HG03439 (cell line): ENCODE results near the gene IFT122.

ENCODE experiments used
- ATAC-seq: cut with Tn5 transposase; IDR thresholded peaks from one replicate; pipeline ENCODE4 v1.9.1; 2021; ENCODE audit warnings: mild to moderate bottlenecking, moderate library complexity; ENCODE audit not compliant: unreplicated experiment

Gene IFT122

DNA sequence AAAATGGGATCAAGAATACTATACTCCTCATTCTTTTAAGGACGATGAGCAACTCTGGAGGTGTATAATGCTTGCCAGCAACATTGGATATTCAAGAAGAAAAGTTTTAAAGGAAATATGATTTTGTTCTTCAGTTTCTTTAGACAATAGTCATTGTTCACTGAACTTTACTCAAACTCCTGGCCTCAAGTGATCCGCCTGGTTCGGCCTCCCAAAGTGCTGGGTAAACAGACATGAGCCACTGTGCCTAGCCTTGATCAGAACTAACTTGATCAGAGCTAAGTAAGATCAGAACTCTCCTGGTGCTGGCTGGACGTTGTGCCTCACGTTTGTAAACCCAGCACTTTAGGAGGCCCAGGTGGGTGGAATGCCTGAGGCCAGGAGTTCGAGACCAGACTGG lies 24.2 kb upstream of the IFT122 start:
- no peak for ATAC-seq

DNA sequence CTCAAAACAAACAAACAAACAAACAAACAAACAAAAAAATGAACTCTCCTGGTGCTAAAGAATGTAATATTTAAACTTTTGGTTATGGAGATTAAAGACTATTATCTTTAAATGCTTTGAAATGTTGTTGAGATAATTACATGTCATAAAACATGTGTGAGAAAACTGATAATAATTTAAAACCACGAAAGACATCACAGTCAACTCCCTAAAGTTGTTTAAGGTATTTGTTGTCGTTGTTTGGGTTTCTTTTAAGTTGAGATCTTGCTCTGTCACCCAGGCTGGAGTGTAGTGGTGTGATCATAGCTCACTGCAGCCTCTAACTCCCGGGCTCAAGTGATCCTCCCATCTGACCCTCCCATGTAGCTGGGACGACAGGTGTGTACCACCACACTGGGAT lies 23.6 kb upstream of the IFT122 start:
- no peak for ATAC-seq

DNA sequence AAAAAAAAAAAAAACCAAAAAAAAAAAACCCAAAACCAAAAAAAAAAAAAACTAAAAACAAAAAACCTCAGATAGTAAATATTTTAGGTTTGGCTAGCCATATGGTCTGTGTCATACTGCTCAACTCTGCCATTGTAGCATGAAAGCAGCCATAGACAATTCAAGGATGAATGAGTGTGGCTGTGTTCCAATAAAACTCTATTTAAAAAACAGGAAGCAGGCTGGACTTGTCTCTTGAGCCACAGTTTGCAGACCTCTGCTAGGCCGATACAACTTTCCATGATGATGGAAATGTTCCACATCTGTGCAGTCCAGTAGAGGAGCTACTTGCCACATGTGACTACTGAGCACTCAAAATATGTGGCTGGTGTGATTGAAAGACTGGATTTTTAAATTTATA lies 22.7 kb upstream of the IFT122 start:
- ATAC-seq, result no peak

DNA sequence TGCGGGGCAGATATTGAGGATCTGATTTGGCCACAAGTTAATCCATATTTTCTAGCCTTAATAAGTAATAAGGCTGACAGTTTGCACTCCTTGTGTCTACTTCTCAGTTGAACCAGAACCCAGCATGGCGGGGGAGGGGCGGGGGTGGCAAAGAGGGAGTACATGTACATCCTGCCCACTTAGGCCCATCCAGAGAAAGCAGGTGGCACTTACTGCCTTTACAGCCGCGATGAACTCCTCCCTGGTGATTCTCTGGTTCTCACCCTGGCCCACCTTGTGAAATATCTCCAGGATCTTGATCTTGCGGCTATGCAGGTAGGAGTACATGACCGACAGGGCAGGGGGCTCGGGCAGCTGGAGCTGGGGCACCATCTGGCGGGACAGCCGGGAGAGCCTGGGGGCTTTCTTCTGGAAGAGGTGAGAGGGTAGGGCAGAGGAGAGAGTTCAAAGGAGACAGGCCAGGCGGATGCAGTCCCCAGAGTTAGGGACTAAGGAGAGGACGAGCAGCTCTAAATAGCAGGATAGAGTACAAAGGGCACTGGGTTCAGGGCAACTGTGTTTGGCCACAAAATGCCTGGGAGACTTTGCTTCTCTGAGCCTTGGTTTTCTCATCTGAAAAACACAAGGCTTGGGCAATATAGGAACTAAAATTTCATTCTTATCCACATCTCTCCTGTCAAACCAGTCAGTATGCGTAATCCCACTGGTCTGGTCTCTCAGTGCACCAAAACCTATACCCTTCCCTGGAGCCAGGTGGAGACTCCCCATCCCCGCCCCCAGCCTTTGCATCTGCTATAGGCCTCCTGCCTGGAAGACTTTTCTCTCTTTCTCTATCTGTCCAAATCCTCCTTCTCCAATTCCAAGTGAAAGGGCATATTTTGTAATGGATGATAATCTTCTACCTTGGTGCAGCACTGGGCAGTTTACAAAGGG lies 21.7 kb upstream of the IFT122 start:
- no peak for ATAC-seq

DNA sequence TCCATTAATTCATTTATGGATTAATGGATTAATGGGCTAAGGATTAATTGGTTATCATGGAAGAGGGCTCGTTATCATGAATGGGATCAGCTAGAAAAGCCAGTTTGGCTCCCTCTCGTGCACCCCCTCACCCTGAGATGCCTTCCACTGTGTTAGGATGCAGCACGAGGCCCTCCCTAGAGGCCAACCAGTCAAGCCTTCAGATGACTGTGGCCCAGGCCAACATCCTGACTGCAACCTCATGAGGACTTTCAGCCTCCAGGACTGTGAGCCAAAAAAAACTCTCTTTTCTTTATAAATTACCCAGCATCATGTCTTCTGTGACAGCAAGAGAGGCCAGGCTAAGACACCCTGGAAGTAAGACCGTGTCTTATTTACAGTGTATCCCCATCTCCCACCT lies 20.5 kb upstream of the IFT122 start:
- ATAC-seq, result no peak

DNA sequence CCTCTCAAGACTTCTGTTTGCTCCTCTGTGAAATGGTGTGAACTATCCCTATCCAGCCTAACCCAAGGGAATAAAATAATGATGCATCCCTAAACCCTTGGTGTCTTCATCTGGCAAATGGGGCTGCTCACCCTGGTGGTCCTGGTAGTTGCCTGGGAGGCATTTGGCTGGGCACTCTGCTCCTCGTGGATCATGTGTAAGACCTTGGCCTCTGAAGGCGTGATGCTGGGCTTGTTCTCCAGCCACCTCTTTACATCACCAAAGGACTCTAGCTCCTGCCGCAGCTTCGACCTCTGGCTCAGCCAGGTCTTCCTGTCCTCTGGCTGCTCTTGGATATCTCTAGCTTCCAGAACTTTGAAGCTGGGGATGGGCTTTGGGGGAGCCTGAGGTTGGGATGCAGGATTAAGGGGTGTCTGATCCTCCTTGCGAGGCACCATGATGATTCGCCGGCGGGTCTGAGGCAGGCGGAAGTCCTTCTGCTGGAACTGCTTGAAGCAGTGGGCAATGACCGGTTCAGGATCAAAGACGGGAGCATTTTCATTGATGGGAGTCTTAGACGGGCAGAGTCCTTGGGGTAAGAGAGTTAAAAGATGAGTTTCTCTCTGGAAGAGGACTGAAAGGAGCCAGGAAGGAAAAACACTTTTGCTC lies 18.7 kb upstream of the IFT122 start:
- no peak for ATAC-seq

DNA sequence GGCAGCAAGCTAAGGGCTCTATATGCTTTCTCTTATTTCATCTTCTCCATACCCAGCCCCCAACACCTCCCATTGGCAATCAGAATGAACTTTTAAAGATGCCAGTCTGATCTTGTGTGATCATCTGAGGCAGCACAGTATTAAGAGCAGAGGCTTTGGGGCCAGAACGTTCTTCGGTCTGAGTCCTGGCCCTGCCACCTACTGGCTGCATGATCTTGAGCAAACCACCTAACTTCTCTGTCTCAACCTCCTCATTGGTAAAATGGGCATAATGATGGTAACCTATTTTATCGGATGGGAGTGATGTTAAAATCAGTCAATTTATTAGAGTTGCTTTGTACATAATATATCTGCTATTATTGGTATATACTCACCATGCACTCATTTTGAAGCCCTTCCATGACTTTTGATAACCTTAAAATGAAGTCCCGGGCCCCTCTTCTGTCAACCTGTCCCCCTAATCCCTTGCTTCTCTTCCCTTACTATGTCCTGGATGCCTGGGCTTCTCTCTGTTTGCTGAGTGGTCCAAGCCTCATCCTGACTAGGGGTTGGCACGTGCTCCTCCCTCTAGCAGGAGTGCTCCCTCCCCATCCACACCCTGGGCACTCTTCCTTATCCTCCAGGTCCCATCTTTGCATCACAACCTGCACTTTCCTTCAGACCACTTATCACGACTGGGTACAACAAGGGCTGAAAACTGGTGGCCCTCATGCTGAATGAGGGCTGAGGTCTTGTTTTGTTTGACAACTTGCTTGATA lies 17.9 kb upstream of the IFT122 start:
- no peak for ATAC-seq

DNA sequence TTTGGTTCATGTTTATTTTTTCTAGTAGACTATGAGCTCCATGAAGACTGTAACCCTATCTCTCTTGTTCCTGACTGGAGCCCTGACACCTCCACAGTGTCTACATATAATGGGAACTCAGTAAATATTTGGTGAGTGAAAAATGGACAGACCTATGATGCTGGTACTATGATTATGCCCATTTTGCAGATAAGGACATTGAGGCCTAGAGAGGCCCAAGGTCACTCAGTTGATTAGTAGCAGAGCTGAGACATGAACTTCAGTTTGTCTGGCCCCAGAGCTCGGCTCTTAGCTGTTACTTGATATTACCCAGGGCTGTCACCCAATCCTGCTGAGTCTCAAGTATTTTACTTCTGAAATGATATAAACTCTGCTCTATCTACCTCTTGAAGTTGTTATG lies 17.1 kb upstream of the IFT122 start:
- no peak for ATAC-seq

DNA sequence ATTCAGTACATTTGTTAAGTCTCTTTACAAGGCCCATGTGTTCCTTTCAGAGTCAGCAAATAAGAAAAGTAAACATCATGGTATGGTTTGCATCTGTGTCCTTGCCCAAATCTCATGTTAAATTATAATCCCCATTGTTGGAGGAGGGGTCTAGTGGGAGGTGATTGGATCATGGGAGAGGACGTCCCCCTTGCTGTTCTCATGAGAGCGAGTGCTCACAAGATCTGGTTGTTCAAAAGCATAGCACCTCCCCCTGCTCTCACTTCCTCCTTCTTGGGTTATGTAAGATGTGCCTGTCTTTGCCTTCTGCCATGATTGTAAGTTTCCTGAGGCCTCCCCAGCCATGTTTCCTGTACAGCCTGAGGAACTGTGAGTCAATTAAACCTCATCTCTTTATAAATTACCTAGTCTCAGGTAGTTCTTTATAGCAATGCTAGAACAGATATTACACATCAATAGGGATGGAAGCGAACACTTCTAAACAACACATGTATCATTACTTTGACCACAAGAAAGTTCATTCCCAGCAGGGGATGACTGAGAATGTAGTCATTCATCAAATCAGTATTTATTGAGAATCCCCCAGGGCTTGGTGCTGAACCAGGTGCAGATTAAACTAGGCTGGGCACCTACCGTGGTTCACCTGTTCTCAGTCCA lies 15.7 kb upstream of the IFT122 start:
- peak; percentile 61 for ATAC-seq

DNA sequence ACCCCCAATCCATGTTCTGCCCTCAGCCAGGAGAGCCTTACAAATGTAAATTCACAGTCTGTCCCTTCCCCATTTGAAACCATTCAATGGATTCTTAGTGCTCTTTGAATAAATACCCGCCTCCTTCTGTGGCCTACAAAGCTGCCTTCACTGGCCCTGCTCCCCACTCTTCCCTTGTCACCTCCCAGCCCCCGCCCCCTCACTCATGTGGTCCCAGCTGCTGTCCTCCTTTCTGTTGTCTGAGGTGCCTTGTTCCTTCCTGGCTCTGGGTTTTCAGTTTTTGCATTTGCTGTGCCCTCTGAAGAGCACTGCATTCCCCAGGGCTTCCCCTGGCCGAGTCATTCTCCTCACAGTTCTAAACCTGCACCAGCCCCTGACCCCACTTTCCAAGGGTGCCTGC lies 14.8 kb upstream of the IFT122 start:
- ATAC-seq, result no peak

DNA sequence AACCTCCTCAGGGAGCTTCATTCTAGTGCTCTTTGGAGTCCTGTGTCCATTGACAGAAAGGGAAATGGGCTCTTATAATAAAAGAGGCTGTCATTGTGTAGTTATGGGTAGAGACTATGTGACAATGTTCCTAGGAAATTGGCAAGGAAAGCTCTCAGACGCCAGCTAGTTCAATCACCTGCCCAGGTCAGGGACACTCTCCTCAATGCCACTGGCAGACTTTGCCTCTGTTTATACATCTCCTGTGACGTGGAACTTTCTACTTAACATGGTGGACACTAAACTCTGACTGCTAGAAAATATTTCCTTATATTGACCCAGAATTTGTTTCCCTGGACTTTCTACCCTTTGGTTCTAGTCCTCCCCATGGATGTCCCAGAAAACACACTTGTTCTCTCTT lies 14.4 kb upstream of the IFT122 start:
- no peak for ATAC-seq

DNA sequence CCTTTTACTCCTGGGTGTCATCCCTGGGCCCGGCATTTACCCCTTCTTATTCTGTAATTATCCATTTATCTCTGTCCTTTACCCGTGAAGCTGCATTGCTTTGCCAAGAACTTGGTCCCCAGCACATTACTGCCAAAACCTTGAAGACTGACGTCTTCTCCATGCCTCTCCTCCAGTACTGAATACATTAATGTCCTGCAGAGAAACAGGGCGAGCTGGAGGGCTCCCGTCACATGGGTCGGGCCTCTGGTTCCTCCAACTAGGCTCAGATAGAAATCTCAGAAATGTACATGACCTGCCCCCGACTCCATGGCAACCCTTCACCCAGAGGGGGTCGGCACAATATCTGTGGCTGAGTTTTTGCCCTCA lies 12.0 kb upstream of the IFT122 start:
- no peak for ATAC-seq

DNA sequence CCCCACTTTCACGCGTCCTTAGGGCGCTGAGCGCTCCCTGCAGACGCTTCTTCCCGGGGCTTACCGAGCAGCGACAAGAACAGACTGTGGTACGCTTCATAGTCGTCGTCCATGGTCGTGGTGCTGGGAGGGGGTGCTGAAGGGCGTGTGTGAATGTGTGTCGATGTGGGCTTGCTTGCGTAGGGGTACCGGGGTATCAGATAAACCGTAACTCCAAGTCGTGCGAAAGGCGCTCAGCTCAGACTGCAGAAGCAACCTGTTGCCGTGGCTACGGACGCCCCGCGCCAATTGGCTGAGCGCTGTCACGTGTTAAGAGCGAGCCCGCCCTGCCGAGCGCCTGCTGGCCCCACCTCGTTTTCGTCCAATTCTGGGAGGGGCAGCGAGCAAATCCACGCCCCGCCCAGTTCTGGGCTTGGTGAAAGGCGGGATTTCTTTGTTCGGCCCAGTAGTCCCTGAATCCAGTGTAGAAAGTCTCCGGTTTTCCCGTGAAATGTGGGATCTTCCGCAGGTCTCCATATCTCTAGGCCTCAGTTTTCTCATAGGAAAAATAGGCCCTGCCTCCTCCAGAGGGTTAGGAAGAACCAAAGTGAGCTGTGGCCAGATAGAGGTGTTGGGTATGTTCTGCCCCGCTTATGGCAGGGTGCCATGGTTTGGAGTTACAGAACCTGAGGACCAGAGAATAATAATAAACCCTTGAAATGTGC lies 11.5 kb upstream of the IFT122 start, which contains the start of gene EFCAB12:
EFCAB12 (minus strand) TSS at position 261 of the 704 bp plus-strand sequence; CDS start at position 113, 148 bp downstream.
- peak; percentile 73 for ATAC-seq

DNA sequence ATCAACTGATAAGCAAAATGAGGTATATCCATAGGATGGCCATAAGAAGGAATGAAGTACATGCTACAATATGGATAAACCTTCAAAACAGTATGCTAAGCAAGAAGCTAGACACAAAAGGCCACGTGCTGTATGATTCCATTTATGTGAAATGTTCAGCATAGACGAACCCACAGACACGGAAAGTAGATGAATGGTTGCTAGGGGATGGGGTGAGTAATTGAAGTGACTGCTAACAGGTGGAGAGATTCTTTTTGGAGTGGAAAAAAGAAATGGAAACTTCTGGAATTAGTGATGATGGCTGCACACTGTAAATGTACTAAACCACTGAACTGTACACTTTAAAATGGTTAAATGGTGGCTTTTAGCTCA lies 11.0 kb upstream of the IFT122 start:
- no peak for ATAC-seq

DNA sequence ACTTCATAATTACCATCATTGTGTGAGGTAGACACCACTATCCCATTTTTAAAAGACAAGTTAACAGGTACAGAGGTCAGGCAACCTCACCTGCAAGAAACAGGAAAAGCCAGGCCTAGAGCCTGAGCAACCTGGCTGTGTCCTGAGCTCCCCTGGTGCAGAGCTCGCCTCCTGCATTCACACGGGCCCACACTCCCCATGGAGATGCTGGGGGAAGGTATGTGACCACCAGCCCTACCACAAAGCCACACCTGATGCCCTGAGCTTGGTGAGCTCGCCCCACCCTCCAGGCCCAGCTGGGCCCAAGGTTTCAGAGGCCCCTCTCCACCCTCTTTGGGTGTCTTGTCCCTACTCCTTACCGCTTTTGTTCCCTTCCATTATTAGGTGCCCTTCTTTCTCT lies 10.4 kb upstream of the IFT122 start:
- no peak for ATAC-seq

DNA sequence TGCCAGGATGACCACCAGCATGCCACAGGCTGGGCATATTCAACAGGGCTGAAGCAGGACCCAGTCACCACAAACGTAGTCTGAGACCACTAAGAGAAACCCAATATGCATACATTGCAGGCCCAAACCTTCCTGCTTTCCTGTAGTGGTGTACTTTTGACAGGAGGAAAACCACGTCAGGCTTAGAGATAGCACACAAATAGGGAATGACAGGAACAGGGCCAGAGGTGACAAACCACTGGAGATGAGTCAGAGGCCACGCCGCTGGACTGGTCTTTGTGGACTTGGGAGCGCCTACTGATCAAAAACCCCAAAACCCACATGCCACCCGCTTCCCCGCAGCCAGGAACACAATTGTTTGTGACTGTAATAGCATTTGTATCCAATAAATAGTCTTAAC lies 8.0 kb upstream of the IFT122 start:
- no peak for ATAC-seq

DNA sequence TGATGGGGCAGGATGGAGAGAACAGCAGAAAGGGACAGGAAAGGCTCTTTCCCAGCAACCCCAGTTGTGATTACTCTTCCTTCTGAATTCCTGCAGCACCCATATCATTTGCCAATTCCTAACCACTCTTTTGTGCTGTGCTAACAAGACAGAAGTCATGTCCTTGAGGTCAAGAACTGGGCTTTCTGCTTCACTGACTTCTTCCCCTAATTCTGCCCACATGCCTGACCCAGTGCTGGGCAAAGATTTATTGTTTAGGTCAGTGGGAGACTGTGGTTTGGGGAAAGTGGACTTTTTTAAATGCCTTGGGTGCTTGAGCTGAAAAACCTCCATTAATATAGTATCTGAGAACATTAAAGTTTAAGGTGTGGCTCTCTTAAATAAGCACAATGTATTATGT lies 7.4 kb upstream of the IFT122 start:
- ATAC-seq, result no peak

DNA sequence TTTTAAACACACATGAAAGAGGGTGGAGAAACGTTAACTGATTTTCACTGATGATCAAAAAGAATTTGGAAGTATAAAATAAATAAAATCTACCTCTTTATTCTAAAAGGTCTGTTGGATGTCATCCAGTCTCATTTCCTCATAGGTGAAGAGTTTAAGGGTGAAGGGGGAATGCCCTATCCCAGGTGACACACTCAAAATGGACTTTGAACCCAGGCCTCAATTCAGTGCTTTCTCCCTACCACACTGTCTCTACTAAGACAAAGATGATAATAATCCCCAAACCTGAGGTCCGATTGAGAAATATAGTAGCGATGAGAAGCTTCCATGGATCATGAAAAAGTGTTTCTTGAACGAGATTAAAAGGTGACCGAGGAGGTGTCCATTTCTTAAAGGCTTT lies 6.5 kb upstream of the IFT122 start:
- ATAC-seq, result no peak

DNA sequence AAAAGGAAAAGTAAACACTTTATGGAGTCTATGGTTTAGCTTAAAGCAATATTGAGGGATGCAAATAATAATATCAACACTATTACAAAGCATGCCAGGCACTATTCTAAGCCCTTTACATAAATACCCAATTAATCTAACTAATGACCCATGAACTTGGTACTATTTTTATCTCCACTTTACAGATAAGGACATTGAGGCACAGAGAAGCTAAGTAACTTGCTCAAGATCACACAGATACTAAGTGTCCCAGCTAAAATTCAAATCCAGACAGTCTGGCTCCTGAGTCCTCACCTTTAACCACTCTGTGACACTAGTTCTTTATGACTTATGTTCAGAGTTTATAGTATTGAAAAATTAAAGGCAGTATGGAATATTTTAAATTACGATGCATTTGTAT lies 5.9 kb upstream of the IFT122 start:
- no peak for ATAC-seq

DNA sequence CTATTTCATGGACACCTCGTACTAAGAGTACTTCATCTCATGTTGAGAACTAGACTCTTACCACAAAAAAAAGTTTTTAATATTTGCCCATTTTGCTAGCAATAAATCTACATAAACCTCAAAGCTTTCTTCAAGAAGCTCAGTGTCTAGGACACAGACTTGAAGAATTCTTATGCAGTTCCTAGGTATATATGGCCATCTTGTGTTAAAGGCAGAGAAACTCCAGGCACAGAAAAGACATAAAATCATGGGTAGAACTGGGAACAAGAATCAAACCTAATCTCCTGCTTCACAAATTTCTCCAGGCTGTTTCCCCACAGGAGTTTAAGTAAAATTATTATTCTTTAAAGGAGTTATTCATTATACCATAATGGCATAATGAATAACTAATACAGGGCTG lies 4.7 kb upstream of the IFT122 start:
- ATAC-seq, result no peak
